ENCODE data around the gene EXD3. TPM values are rescaled to one million over a fixed set of nuclear protein-coding genes. Genes with fewer than 3 reads are reported as not detected.

The EXD3 gene
- total and polyA plus RNA-seq, 7 donors, result 8.9 to 29.7 (median 18.0) TPM

DNA sequence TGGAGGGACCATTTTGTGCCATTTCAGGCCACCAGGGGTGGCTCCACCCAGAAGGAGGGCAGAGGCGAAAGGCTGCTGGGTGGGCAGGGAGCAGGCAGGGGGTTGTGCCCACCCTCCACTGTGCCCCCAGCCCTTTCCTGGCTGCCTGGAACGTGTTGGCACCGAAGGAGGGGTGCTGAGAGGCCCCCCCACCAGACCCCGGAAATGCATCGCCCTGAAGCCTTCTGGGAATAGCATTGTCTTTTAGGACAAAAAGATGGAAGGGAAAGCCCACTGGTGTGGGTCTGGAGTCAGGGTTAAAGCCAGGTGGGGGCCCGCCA lies 5.3 kb upstream of the EXD3 start:
- no peak overlapping the region for H3K4me3 ChIP-seq
- TF ChIP-seq POLR2A (IDR thresholded peaks at IDR 0.05) (no peak), POLR2AphosphoS5 (IDR thresholded peaks at IDR 0.05) (no peak), EP300 (IDR thresholded peaks at IDR 0.05) (no peak)
- TF ChIP-seq, protein P1, sequence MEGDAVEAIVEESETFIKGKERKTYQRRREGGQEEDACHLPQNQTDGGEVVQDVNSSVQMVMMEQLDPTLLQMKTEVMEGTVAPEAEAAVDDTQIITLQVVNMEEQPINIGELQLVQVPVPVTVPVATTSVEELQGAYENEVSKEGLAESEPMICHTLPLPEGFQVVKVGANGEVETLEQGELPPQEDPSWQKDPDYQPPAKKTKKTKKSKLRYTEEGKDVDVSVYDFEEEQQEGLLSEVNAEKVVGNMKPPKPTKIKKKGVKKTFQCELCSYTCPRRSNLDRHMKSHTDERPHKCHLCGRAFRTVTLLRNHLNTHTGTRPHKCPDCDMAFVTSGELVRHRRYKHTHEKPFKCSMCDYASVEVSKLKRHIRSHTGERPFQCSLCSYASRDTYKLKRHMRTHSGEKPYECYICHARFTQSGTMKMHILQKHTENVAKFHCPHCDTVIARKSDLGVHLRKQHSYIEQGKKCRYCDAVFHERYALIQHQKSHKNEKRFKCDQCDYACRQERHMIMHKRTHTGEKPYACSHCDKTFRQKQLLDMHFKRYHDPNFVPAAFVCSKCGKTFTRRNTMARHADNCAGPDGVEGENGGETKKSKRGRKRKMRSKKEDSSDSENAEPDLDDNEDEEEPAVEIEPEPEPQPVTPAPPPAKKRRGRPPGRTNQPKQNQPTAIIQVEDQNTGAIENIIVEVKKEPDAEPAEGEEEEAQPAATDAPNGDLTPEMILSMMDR (IDR thresholded peaks at IDR 0.05), result no peak
- no peaks in the 10 kb centered on the region for H3K36me3 ChIP-seq
- intact Hi-C loops (cut with DNase I), result no loop called here
- no peaks in the 10 kb centered on the region for H3K9me3 ChIP-seq
- no peak overlapping the region for H3K27ac ChIP-seq
- WGBS, 2 donors, result 74 to 84% methylated on average over 6 of the region's 6 CpGs
- DNase-seq, result no peak
- H3K27me3 ChIP-seq, result peaks cover 0 to 16% (median 7%) of the 10 kb centered on the region in 3 donors
- H3K4me1 ChIP-seq, result peaks cover 0 to 27% (median 19%) of the 10 kb centered on the region in 4 donors

DNA sequence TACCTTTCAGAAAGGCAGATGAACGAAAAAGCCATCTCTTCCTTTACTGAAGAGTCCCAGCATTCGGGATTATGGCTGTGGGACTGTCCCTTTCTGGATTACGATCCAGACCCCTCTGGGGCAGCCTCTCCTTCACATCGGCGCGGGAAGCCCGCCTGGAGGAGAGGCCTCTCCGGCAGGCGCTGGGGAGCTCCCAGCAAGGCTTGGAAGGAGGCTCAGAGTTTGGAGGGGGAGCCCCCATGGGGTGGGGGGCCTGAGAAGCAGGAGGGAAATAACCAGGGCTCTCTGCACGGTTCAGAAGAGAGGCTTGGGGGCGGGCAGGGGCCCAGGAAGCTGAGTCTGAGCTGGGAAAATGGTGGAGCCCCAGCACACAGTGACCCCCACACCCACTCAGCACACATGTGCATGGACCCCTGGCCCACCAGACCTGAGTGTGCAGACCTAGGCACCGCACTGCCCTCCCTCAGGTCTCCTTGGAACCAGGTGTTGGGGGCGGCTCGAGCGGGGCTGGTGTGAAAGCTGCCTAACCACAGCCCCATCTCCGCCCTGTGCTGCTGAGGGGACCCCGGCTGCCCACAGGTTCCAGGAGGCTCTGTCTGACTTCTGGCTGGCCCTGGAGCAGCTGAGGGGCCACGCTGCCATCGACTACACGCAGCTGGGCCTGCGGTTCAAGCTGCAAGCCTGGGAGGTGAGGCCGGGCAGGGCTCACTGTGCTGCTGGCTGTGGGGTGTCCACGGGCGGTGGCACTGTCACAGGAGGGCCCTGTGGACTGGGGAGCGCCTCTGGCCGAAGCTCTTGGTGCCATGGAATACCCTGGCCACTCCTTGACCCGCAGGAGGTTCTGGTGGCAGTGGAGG lies 4.7 kb upstream of the EXD3 start:
- no peak for TF ChIP-seq EP300 (IDR thresholded peaks at IDR 0.05)
- no peak for TF ChIP-seq POLR2AphosphoS5 (IDR thresholded peaks at IDR 0.05)
- TF ChIP-seq, protein P1 (IDR thresholded peaks at IDR 0.05), result no peak
- no peak for TF ChIP-seq POLR2A (IDR thresholded peaks at IDR 0.05)
- no peak for DNase-seq
- Histone ChIP-seq H3K9me3 (no peaks in the 10 kb centered on the region), H3K36me3 (no peaks in the 10 kb centered on the region), H3K27me3 (peaks cover 0 to 16% (median 7%) of the 10 kb centered on the region in 3 donors), H3K4me1 (peaks cover 0 to 27% (median 19%) of the 10 kb centered on the region in 4 donors), H3K27ac (no peak overlapping the region), H3K4me3 (no peak overlapping the region)
- intact Hi-C loops (cut with DNase I), result no loop called here
- 82 to 87% methylated on average over 27 of the region's 27 CpGs for WGBS, 2 donors

DNA sequence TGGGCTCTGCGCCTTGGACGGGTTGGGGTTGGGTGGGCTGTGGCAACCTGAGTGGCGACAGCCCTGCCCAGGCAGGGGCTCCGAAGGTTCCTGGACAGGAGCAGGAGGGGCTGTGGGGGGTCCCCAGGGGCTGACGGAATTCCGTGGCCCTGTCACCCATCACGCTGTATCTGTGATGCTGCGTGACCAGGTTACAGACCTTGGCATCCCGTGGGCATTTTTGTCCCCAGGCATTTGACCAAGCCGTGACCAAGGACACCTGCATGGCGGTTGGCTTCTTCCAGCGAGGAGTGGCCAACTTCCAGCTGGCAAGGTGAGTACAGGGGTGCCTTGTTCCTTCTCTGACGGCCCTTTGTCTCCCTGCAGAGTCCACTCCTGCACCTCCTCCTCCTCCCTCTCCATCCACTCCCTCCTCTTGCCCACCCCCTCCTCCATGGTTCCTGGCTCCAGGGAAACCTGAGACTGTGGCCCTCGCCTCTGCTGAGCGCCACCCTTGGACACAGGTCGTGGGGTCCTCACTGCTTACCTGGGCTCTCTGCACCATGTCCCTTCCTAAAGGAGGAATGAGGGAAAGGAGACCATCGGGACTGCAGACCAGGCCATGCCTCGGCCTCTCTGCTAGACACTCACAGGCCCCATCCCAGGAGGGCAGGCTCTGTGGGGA lies 3.2 kb upstream of the EXD3 start:
- no peak for DNase-seq
- Histone ChIP-seq H3K36me3 (no peaks in the 10 kb centered on the region), H3K27me3 (peaks cover 0 to 13% (median 7%) of the 10 kb centered on the region in 3 donors), H3K4me3 (no peak overlapping the region), H3K9me3 (no peaks in the 10 kb centered on the region), H3K4me1 (peaks cover 0 to 39% (median 29%) of the 10 kb centered on the region in 4 donors), H3K27ac (peak overlapping the region in 3 of 4 donors; percentile 73 to 77 (median 73))
- intact Hi-C loops (cut with DNase I), result no loop called here
- TF ChIP-seq EP300 (IDR thresholded peaks at IDR 0.05) (no peak), POLR2A (IDR thresholded peaks at IDR 0.05) (no peak), POLR2AphosphoS5 (IDR thresholded peaks at IDR 0.05) (no peak)
- TF ChIP-seq, protein P1 (IDR thresholded peaks at IDR 0.05), result no peak
- WGBS, 2 donors, result 88 to 89% methylated on average over 18 of the region's 18 CpGs

DNA sequence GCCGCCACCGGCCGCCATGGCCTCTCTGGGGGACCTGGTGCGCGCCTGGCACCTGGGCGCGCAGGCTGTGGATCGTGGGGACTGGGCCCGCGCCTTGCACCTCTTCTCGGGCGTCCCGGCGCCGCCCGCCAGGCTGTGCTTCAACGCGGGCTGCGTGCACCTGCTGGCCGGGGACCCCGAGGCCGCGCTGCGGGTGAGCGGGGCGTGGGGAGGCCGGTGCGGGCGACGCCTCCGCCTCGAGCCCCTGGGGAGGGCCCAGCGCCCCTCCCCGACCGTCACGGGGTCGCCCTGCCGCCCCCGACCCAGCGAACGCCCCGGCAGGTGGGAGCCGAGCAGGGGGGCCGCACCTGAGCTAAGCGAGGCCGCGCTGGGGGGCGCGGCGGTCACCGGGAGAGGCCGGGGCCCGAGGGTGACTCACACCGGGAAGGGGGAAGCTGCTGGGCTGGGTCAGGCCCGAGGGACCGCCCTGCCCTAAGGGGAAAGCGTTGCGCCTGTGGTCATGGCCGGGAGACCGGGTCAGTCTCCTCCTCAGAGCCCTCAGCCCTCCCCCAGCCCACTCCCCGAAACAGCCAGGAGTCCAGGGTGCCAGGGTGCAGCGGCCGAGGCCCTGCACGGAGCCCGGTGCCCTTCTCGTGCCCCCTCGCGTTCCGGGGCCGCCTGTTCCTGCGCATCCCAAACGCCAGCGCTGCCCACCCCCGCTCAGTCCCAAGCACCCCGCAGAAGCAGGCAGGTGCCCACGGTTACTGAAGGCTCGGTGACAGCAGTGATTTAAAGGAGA lies 741 bp upstream of the EXD3 start:
- H3K4me1 ChIP-seq, result peaks cover 0 to 45% (median 29%) of the 10 kb centered on the region in 4 donors
- TF ChIP-seq POLR2AphosphoS5 (IDR thresholded peaks at IDR 0.05), result no peak
- TF ChIP-seq, protein P1 (IDR thresholded peaks at IDR 0.05), result no peak
- no peak for TF ChIP-seq POLR2A (IDR thresholded peaks at IDR 0.05)
- no peak for TF ChIP-seq EP300 (IDR thresholded peaks at IDR 0.05)
- intact Hi-C loops (cut with DNase I), result loop anchor here (1.0 to 5.0 kb wide), 3 partner anchors 21 to 101 kb away; partner anchors contain the start of gene NSMF

More for the DNA sequence above, 741 bp upstream of the EXD3 start:
- no peaks in the 10 kb centered on the region for H3K9me3 ChIP-seq
- peak; percentile 82 for DNase-seq
- peak overlapping the region; percentile 72 to 77 (median 73) for H3K27ac ChIP-seq
- no peaks in the 10 kb centered on the region for H3K36me3 ChIP-seq
- no peaks in the 10 kb centered on the region for H3K27me3 ChIP-seq
- H3K4me3 ChIP-seq, result peak overlapping the region; percentile 37 to 94 (median 86)
- 2 to 9% methylated on average over 77 of the region's 77 CpGs for WGBS, 2 donors

Data from sigmoid colon (tissue), 7 donors.